ENCODE data around the gene OLR1. TPM values are rescaled to one million over a fixed set of nuclear protein-coding genes. Genes with fewer than 3 reads are reported as not detected.

OLR1 gene
- polyA plus RNA-seq, 1 donor from 2014 or later: not detected

GRCh38 chr12:10178821-10179220 lies 6.9 kb upstream of the OLR1 start, which contains the start of gene TMEM52B (continued):
- no peak for TF ChIP-seq EP300 (conservative IDR thresholded peaks at IDR 0.05; ENCODE audit: poor library complexity, severe bottlenecking)
- no peak for TF ChIP-seq MXI1 (conservative IDR thresholded peaks at IDR 0.05; ENCODE audit: poor library complexity, severe bottlenecking)

- TF ChIP-seq EP300 (conservative IDR thresholded peaks at IDR 0.05; ENCODE audit: poor library complexity, severe bottlenecking): no peak
- Histone ChIP-seq H3K36me3 (ENCODE audit: insufficient read depth, low read length) (no peaks in the 10 kb centered on the region), H3K9me2 (ENCODE audit: insufficient read depth, low read length) (no peaks in the 10 kb centered on the region), H3K9ac (ENCODE audit: low read length) (no peak overlapping the region), H3K27ac (ENCODE audit: low read length) (no peak overlapping the region), H3K4me2 (ENCODE audit: low read length) (no peak overlapping the region), H3F3A (ENCODE audit: insufficient read depth, low read length, poor library complexity, severe bottlenecking) (no peaks in the 10 kb centered on the region), H3K27me3 (ENCODE audit: insufficient read depth, low read depth, low read length) (no peaks in the 10 kb centered on the region), H3K79me2 (replicated peaks; ENCODE audit: insufficient read depth, low read length) (no peaks in the 10 kb centered on the region), H3K4me3 (ENCODE audit: low read length) (no peak overlapping the region), H2AFZ (ENCODE audit: low read depth, low read length) (no peak overlapping the region), H4K20me1 (ENCODE audit: insufficient read depth) (no peaks in the 10 kb centered on the region), H3K9me3 (ENCODE audit: low read length) (no peaks in the 10 kb centered on the region)
Observed at GRCh38 chr12:10175846-10176636, 4.1 kb upstream of the OLR1 start.

GRCh38 chr12:10174986-10175614 lies 3.2 kb upstream of the OLR1 start:
- Histone ChIP-seq H3K9ac (ENCODE audit: low read length) (no peak overlapping the region), H3K36me3 (ENCODE audit: insufficient read depth, low read length) (no peaks in the 10 kb centered on the region), H4K20me1 (ENCODE audit: insufficient read depth) (no peaks in the 10 kb centered on the region), H3K27ac (ENCODE audit: low read length) (no peak overlapping the region), H3K27me3 (ENCODE audit: insufficient read depth, low read depth, low read length) (no peaks in the 10 kb centered on the region), H3K9me3 (ENCODE audit: low read length) (no peaks in the 10 kb centered on the region), H2AFZ (ENCODE audit: low read depth, low read length) (no peak overlapping the region), H3F3A (ENCODE audit: insufficient read depth, low read length, poor library complexity, severe bottlenecking) (no peaks in the 10 kb centered on the region), H3K4me3 (ENCODE audit: low read length) (no peak overlapping the region), H3K9me2 (ENCODE audit: insufficient read depth, low read length) (no peaks in the 10 kb centered on the region), H3K79me2 (replicated peaks; ENCODE audit: insufficient read depth, low read length) (no peaks in the 10 kb centered on the region), H3K4me2 (ENCODE audit: low read length) (no peak overlapping the region)
- no peak for TF ChIP-seq SMC3 (conservative IDR thresholded peaks at IDR 0.05; ENCODE audit: poor library complexity)
- no peak for TF ChIP-seq EP300 (conservative IDR thresholded peaks at IDR 0.05; ENCODE audit: poor library complexity, severe bottlenecking)
- TF ChIP-seq EZH2 (IDR thresholded peaks at IDR 0.05; ENCODE audit: borderline replicate concordance, insufficient read depth, low read length, poor library complexity, severe bottlenecking): no peak
- no peak for TF ChIP-seq RAD21 (conservative IDR thresholded peaks at IDR 0.05)
- no peak for TF ChIP-seq MXI1 (conservative IDR thresholded peaks at IDR 0.05; ENCODE audit: poor library complexity, severe bottlenecking)
- TF ChIP-seq REST (IDR thresholded peaks at IDR 0.05; ENCODE audit: borderline replicate concordance): no peak
- TF ChIP-seq CTCF (IDR thresholded peaks at IDR 0.05; ENCODE audit: poor library complexity, severe bottlenecking): no peak
- no peak for TF ChIP-seq POLR2AphosphoS5 (IDR thresholded peaks at IDR 0.05)
- TF ChIP-seq TAF1 (IDR thresholded peaks at IDR 0.05; ENCODE audit: low read depth): no peak
